ENCODE data around the gene TECTB.

TECTB gene

GRCh38 chr10:112313234-112313633, 30.0 kb downstream of the TECTB start:
- no peak for DNase-seq

DNA sequence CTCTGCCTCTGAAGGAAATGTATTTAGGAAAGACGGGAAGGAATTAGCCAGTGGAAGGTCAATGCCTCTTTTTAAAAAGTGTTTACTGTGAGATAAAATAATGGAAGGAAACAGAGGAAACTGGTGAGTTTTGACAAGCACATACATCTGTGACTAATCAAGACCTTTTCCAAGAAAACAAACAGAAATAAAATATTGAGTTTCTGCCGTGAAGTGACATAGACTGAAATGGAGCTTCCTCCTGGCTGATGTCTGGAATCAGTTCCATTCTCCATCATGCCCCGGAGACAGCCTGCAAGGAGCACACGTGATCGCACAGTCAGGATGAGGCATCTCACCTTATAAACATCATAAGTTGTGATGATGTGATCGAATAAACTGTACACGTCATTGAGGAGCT, 30.7 kb downstream of the TECTB start:
- DNase-seq, result no peak

GRCh38 chr10:112314822-112315474, 31.7 kb downstream of the TECTB start:
- DNase-seq, result peak; percentile 28

GRCh38 chr10:112327678-112328077, 44.5 kb downstream of the TECTB start:
- DNase-seq, result no peak

DNA sequence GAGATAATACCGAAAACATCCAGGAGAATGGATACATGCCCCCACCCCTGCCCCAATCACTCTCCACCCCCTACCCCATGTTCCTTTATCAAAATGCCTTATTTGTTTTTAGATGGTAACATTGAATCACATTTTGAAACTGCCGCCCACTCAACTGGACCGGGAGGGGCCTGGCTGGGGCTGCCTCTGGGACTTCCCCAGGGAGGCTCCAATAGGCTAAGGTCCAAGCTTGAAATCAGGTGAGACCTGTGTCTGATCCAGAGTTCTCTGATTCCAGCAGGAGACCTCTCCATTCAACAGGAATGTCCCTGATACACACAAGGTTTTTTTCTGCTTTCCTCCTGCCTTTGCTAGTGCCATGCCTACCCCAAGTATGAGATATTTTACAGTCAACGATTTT, 47.0 kb downstream of the TECTB start:
- no peak for DNase-seq

DNA sequence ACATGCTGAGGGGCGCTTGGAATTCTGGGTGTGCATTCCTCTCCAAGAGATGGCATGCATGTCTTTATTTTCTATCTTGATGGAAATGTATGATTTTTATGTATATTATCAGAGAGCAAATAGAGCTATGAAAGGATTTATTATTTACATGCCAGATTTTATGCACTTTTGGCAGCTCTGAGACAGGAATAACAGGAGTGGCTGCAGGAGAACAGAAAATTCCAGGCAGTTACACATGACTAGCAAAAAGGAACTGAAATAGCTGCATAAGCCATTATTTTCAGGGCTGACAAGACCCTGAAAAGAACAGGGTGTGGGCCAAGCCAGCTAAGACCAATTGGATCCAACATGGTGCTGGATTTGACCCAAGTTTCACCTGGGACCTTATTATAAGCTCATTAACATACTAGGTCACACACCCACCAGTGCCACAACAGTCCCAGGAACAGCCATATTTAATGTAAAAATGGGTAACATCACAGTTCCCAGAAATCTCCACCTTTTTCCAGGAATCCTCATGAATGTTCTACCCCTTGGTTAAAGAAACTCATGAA, 47.5 kb downstream of the TECTB start:
- DNase-seq, result no peak

- DNase-seq, result no peak
Measured at GRCh38 chr10:112332022-112332421, 48.8 kb downstream of the TECTB start.

- DNase-seq, result peak; percentile 62
Measured at GRCh38 chr10:112332509-112333228, 49.5 kb downstream of the TECTB start.

DNA sequence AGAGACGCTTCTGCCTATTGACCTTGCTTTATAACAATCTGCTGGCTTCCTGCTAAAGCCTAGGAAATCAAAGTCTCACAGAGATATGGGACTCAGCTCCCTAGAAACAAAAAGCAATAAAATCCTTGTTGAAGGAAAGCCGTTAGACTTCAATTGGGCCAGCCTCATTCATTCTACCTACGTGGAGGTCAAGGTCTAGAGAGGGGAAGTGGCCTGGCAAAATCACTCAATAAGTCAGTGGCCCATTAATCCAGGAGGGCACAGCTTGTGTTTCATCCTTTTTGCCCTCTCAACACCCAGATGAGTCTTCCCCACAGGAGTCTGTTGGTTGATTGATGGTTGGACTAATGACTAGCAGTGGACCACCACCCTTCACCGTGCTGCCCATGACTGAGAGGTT, 50.3 kb downstream of the TECTB start:
- no peak for DNase-seq

GRCh38 chr10:112335111-112335867, 52.1 kb downstream of the TECTB start:
- DNase-seq, result no peak

DNA sequence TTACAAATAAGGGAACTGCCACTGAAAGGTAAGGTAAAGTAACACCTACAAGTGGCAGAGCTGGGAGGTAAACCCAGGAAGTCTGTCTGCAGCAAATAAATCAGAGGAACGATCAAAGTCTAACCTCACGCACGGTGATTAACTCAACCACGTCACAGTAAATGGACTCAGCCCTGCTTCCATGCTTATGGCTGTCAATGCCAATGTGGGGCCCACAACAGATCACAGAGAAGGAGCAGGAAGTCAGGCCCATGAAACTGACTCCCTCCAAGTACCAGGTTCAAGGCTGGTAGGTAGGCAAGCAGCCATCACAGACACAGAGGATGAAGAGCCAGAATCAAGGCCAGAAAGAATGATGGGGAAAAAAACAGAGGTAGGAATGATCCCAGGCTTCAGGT, 52.7 kb downstream of the TECTB start:
- DNase-seq, result no peak

DNA sequence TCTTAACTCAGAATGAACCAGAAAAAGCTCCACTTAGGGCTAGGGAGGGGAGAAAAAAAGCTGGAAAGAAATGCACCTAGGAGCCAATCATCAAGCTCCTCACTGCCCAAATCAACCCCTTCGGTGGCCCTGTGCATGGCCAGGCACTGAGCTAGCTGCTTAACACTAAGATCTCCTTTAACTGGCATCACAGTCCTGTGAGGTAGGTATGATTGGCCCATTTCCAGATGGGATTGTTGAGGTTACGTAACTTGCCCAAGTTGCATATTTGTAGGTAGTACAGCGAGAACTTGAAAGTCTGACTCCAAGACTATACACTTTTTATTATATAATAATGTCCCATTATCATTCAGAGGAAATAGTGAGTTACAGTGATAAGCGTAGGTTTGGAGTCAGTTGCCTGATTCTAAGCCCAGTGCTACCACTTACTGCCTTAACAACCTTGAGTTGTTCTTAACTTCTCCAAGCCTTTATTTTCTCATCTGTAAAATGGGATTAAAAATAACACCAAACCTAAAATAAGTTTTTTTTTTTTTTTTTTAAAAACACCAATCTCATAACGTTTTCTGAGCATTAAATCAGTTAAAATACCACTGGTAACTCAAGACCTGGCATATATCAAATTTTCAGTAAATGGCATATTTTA, 53.5 kb downstream of the TECTB start:
- no peak for DNase-seq

GRCh38 chr10:112338957-112339356, 55.8 kb downstream of the TECTB start:
- no peak for DNase-seq

DNA sequence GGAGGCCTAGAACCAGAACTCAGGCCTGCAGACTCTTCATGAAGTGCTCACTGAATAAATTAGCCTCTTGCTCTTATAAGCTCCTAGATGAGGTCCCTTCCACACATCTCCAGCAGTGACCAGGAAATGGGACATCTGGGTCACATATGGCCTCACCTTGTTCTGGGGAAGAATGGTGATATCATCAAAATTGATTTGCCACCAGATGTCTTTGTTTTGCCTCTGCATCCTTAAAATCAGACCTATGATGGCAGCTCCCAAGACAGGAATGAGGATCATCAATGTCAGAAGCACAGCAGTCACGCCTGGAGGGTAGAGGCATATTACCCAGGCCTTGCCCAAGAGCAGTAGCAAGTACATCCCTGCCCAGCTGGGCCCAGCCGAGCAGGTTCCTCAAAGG, 57.4 kb downstream of the TECTB start:
- no peak for DNase-seq

GRCh38 chr10:112343056-112343806, 60.0 kb downstream of the TECTB start:
- DNase-seq, result no peak

DNA sequence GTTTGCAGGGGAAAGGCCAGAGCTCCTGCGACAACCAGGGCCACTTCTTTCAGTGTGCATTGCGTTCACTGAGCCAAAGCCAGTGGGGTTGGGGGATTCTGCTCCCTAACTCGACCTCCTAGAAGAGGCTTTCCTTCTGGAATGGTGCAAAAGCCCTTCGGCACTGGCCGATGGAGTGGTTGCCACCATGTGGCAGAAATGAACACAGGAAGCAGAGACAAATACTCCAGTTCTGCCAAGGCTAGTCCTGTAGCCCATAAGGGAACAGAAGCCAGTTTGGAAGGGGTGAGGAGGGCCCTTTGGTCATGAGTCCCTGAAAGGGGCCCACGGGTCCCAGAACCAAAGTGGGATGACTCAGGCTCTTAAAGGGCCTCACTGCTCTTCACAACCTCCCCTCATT, 61.1 kb downstream of the TECTB start:
- no peak for DNase-seq

GRCh38 chr10:112345202-112345601, 62.0 kb downstream of the TECTB start:
- no peak for DNase-seq

DNA sequence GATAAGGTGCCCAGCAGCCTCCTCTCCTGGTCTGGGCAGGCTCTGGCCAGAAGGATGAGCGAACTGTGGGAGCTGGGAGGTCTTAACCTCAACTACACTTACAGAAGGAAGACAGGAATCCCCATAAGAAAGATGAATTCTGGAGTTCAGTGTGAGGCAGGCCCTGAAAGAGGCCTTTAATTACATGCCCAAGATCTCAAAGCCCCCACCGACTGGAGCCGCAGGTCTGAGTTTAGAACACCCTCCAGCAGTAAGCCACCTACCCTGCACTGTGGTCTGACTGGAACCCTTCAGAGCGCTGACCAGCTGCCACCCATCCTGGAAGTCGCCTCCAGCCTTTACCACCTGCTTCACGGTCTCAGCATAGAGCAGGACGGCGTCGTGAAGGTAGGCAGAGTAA, 62.5 kb downstream of the TECTB start:
- no peak for DNase-seq

DNA sequence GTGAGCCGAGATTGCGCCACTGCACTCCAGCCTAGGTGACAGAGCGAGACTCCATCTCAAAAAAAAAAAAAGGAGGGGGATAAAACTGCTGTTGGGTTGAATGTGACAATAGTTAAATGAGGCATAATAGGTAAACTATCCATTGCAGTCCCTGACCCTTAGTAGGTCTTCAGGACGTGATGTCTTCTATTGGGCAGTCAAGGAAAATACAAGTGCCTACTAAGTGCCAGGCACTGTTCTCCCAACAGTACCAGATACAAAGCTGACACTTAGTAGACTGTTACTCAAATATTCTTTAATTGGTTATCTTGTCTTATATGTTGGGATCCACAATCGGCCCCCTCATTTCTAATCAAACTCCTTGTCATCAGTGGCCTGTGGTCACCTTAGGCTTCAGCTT, 63.6 kb downstream of the TECTB start:
- DNase-seq, result no peak

DNA sequence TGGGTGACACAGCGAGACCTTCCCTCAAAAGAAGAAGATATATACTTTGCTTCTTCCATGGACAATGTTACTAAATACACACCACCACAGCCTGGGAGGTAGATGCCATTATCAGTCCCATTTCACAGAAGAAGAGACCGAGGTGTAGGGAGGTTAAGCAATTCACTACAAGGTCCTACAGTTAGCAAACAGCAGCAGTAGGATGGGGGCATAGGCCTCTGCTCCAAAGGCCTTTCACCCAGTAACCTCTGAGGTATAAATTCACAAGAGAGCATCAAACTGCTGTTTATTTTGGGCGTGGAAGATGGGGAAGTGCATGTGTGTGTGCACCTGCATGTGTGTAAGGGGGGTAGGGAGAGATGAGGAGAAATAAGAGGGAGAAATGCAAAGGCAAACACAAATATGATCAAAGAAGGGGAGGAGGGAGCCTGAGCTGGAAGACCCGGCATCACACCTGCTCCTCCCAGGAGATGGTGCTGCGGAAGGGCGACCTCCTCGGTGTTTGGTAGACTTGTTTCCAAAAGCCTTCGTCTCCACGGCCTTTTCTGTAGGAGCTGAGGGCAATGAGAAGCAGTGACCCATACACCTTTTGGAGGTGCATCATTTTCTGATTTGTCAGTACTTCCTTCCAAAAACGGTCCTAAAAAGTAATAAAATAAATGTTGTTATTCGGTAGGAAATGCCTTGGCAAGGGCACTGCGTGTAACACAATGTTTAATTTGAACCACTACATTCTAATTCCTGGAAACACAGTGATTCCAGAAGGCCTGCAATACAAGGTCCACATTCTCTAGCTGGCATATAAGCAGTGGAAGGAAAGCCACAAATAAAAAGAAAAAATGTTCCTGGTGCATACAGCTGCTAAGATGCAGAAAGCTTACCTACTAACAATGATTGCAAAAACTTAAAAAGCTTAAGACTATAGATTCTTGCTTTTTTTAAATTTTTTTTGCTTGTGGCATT, 64.8 kb downstream of the TECTB start:
- no peak for DNase-seq

DNA sequence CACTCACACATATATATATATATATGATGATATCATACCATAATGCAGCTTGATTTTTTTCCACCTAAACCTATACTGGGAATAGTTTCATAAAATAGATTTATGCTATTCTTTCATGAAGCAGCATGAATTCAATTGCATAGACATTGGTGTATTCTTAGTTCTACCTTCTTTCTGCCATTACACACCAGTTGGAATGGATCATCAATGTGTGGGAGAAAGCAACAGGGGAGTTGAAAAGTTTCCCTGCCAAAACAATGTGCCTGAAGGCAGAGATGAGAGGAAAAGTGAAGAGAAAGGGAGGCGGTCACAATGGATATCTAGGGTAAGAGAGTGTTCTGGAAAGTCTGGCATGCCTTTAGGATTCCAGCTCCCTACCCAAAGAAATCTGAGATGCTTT, 65.6 kb downstream of the TECTB start:
- DNase-seq, result no peak

All from DMS153 (cell line).